Measurements from ENCODE around the gene NSDHL. TPM values are rescaled to one million over a fixed set of nuclear protein-coding genes. Genes with fewer than 3 reads are reported as not detected.
"Not testable (repeated sequence)": the region's sequence is repeated elsewhere in the genome, so short reads cannot be mapped to it uniquely, and the experiment has no call there.

Gene NSDHL
- total RNA-seq, result 46.2 and 56.7 TPM in 2 replicates
- polyA plus RNA-seq, result 47.8 and 62.9 TPM in 2 replicates

DNA sequence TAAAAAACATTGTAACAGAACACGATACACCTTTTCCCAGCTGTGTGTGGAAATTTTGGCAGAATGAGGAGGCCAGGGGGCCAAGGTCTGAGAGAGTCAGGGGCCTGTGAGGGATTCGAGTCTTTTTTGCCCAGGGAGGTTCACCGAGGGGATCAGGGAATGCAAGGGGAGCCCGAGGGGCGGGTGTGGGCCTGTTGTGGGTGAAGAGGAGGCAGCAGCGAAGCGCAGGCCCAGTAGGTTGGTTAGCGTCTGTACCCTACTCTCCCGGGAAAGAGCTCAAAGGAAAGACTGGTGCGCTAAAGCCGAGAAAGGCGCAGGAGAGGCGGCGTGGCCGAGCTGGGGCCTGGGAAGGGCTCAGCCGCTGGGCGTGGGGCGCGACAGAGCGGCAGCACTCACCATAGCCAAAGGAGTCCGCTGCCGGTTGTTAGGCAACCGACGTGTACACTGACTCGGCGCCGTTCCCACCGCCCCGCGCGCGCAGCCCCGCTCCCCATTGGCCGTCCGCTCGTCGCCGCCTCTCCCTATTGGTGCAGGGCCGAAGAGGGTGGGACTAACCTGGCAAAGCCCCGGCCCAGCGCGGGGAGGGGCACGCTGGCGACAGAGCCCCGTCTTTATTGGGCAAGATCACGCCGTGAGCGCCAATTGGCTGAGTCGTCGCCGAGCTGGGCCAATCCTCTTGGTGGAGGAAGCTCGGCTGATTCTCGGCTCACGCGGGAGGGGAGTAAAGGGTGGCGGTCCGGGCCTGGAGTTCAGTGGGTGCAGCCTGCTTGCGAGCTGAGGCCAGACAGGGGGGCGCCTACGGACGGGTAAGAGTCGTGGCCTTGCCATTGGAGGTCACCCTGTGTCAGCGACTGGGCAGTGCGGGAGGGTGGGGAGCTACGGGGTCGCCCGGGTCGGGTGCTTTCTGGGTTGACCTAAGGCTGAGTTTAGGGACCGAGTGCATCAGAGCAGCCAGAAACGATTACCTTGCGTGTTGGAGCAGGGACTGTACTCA is at the start of gene NSDHL, which contains the start of gene CETN2:
Gene NSDHL (plus strand): TSS at position 752 of the 994 bp plus-strand sequence. CDS start 15,262 bp downstream, outside the sequence.
Gene CETN2 (minus strand): TSS at position 446 of the 994 bp plus-strand sequence. CDS start 47 bp downstream, at position 399.
- no peaks in the 10 kb centered on the region for H3K27me3 ChIP-seq
- 39% methylated on average over 45 of the region's 71 CpGs for WGBS (ENCODE audit: low lambda C conversion rate, missing lambda C conversion rate)
- H3K4me1 ChIP-seq (ENCODE audit: insufficient read depth), result no peaks in the 10 kb centered on the region
- peak within 1 kb of the TSS; percentile 47 for H2AFZ ChIP-seq
- H3K27ac ChIP-seq, result peak within 1 kb of the TSS; percentile 80
- H3K36me3 ChIP-seq (replicated peaks; ENCODE audit: insufficient read depth, low read depth), result no peaks in the 10 kb centered on the region
- TF ChIP-seq, protein P1, sequence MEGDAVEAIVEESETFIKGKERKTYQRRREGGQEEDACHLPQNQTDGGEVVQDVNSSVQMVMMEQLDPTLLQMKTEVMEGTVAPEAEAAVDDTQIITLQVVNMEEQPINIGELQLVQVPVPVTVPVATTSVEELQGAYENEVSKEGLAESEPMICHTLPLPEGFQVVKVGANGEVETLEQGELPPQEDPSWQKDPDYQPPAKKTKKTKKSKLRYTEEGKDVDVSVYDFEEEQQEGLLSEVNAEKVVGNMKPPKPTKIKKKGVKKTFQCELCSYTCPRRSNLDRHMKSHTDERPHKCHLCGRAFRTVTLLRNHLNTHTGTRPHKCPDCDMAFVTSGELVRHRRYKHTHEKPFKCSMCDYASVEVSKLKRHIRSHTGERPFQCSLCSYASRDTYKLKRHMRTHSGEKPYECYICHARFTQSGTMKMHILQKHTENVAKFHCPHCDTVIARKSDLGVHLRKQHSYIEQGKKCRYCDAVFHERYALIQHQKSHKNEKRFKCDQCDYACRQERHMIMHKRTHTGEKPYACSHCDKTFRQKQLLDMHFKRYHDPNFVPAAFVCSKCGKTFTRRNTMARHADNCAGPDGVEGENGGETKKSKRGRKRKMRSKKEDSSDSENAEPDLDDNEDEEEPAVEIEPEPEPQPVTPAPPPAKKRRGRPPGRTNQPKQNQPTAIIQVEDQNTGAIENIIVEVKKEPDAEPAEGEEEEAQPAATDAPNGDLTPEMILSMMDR (IDR thresholded peaks at IDR 0.05; ENCODE audit: poor library complexity), result no peak
- TF ChIP-seq EZH2 (IDR thresholded peaks at IDR 0.05; ENCODE audit: borderline replicate concordance), result no peak
- TF ChIP-seq EZH2phosphoT487 (IDR thresholded peaks at IDR 0.05; ENCODE audit: low read depth, severe bottlenecking, unreplicated experiment), result no peak
- peak; percentile 95 for DNase-seq (ENCODE audit: low spot score)
- peaks cover 38% of the 10 kb centered on the region for H3K79me2 ChIP-seq
- H3K4me3 ChIP-seq, result peak within 1 kb of the TSS; percentile 39
- peak within 1 kb of the TSS; percentile 78 for H3K4me2 ChIP-seq
- H3K9me2 ChIP-seq (replicated peaks; ENCODE audit: insufficient read depth), result no peaks in the 10 kb centered on the region
- no peaks in the 10 kb centered on the region for H3K9me3 ChIP-seq (ENCODE audit: low read depth)
- H4K20me1 ChIP-seq (ENCODE audit: insufficient read depth, poor library complexity, severe bottlenecking), result no peaks in the 10 kb centered on the region

DNA sequence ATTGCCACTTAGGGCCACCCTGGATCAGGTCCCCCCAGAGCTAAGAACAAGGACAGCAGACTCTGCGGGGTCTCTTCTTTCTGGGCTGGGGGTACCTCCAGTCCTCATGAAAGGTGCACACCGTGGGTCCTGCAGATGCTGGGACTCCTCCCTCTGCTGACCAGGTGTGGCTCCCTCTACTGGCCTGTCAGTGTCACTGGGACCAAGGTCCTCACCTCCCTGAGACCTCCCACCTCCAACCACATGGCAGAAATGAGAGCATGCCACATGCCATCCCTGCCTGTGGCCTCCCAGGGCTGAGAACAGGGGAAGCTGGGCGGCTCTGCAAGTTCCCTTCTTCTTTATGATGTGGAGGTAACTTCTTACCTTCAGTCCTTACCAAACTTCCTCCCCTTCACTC is 43.8 kb upstream of the NSDHL start:
- H3K9me2 ChIP-seq (replicated peaks; ENCODE audit: insufficient read depth); H3K4me3 ChIP-seq; DNase-seq (ENCODE audit: low spot score); H2AFZ ChIP-seq; H4K20me1 ChIP-seq (ENCODE audit: insufficient read depth, poor library complexity, severe bottlenecking); H3K9me3 ChIP-seq (ENCODE audit: low read depth); H3K27me3 ChIP-seq; H3K4me2 ChIP-seq; H3K4me1 ChIP-seq (ENCODE audit: insufficient read depth); H3K27ac ChIP-seq; H3K79me2 ChIP-seq; H3K36me3 ChIP-seq (replicated peaks; ENCODE audit: insufficient read depth, low read depth): not testable (repeated sequence)
- WGBS (ENCODE audit: low lambda C conversion rate, missing lambda C conversion rate), result no CpG with 5 or more reads among the region's 3 CpGs

DNA sequence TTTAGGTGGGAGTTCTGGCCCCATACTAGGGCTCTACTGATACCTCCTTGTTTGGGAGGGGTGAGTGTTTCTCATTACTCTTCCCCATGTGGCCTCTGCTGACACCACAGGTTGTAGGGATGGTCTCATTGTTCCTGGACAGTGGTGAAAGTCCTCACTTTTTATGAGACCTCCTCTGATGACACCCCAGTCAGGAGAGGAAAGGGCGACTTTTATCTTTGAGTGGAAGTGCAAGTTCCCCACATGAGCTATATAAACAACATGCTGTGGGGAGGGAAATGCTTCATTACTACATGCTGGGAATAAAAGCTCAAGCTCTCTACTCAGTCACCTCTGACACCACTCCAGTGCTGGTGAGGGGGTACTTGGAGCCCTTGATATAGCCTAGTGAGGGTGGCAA is 31.9 kb upstream of the NSDHL start:
- H4K20me1 ChIP-seq (ENCODE audit: insufficient read depth, poor library complexity, severe bottlenecking), result no peaks in the 10 kb centered on the region
- H3K9me3 ChIP-seq (ENCODE audit: low read depth), result no peaks in the 10 kb centered on the region
- no peak overlapping the region for H2AFZ ChIP-seq
- WGBS (ENCODE audit: low lambda C conversion rate, missing lambda C conversion rate), result 63% methylated on average over 1 of the region's 1 CpG
- no peak overlapping the region for H3K4me3 ChIP-seq
- H3K27me3 ChIP-seq, result no peaks in the 10 kb centered on the region
- no peak overlapping the region for H3K27ac ChIP-seq
- H3K4me2 ChIP-seq, result no peak overlapping the region
- H3K4me1 ChIP-seq (ENCODE audit: insufficient read depth), result no peaks in the 10 kb centered on the region
- H3K36me3 ChIP-seq (replicated peaks; ENCODE audit: insufficient read depth, low read depth), result no peaks in the 10 kb centered on the region
- no peaks in the 10 kb centered on the region for H3K79me2 ChIP-seq
- no peaks in the 10 kb centered on the region for H3K9me2 ChIP-seq (replicated peaks; ENCODE audit: insufficient read depth)
- TF ChIP-seq, protein P1 (IDR thresholded peaks at IDR 0.05; ENCODE audit: poor library complexity), result no peak
- TF ChIP-seq EZH2 (IDR thresholded peaks at IDR 0.05; ENCODE audit: borderline replicate concordance), result no peak
- no peak for TF ChIP-seq EZH2phosphoT487 (IDR thresholded peaks at IDR 0.05; ENCODE audit: low read depth, severe bottlenecking, unreplicated experiment)
- no peak for DNase-seq (ENCODE audit: low spot score)

DNA sequence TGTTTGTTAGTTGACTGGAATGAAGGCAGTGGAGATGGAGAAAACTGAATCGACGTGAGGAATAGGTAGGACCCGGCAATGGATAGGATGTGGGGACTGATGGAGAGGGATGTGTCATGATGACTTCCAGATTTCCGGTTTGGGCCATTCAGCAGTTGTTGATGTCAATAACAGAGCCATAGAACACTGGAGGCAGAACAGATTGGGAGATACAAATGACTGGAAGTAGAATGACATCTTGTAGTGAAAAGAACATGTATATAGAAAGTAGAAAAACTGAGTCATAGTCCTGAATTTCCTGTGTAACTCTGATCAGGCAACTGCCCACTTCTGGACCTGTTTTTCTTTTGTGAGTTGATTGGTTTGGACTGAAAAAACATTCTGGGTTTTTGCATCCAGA is 24.8 kb upstream of the NSDHL start:
- H4K20me1 ChIP-seq (ENCODE audit: insufficient read depth, poor library complexity, severe bottlenecking), result no peaks in the 10 kb centered on the region
- H3K36me3 ChIP-seq (replicated peaks; ENCODE audit: insufficient read depth, low read depth), result no peaks in the 10 kb centered on the region
- no peak overlapping the region for H3K4me2 ChIP-seq
- H3K9me3 ChIP-seq (ENCODE audit: low read depth), result no peaks in the 10 kb centered on the region
- no peaks in the 10 kb centered on the region for H3K9me2 ChIP-seq (replicated peaks; ENCODE audit: insufficient read depth)
- H3K27me3 ChIP-seq, result no peaks in the 10 kb centered on the region
- H3K79me2 ChIP-seq, result no peaks in the 10 kb centered on the region
- H2AFZ ChIP-seq, result no peak overlapping the region
- no peak overlapping the region for H3K27ac ChIP-seq
- H3K4me1 ChIP-seq (ENCODE audit: insufficient read depth), result no peaks in the 10 kb centered on the region
- no peak for DNase-seq (ENCODE audit: low spot score)
- 77% methylated on average over 4 of the region's 4 CpGs for WGBS (ENCODE audit: low lambda C conversion rate, missing lambda C conversion rate)
- H3K4me3 ChIP-seq, result no peak overlapping the region
- TF ChIP-seq EZH2phosphoT487 (IDR thresholded peaks at IDR 0.05; ENCODE audit: low read depth, severe bottlenecking, unreplicated experiment), result no peak
- TF ChIP-seq, protein P1 (IDR thresholded peaks at IDR 0.05; ENCODE audit: poor library complexity), result no peak
- no peak for TF ChIP-seq EZH2 (IDR thresholded peaks at IDR 0.05; ENCODE audit: borderline replicate concordance)

All from hepatocyte (in vitro differentiated cells).